Kidney (tissue), 14 donors: Measurements from ENCODE around the gene MISP. TPM values are rescaled to one million over a fixed set of nuclear protein-coding genes. Genes with fewer than 3 reads are reported as not detected.

ENCODE experiments used
- DNase-seq, 5 donors: peaks; one replicate each; pipeline ENCODE4 v3.0.0-alpha.2; 2013 to 2020
- FAIRE-seq: peaks from 2 replicates; lab custom pipeline; 2012; peaks lifted over from hg19 to GRCh38; lab: Jason Lieb, UNC
- H3K27ac ChIP-seq, 2 donors: one replicate each; pipeline ENCODE4 v1.7.0; 2013; ENCODE audit warnings: low read depth in 2 of 2, low read length in 2 of 2, inconsistent platforms in 1 of 2
- H3K27me3 ChIP-seq: one replicate; pipeline ENCODE4 v1.7.1; 2013; ENCODE audit warnings: low read length, inconsistent platforms; ENCODE audit not compliant: control insufficient read depth, insufficient read depth
- H3K36me3 ChIP-seq, 3 donors: one replicate each; pipeline versions ENCODE4 v1.7.0 to v1.7.1; 2013; ENCODE audit warnings: low read length in 3 of 3, control low read depth in 1 of 3, inconsistent platforms in 1 of 3; ENCODE audit not compliant: insufficient read depth in 3 of 3, control insufficient read depth in 2 of 3
- H3K4me1 ChIP-seq, 3 donors: one replicate each; pipeline versions ENCODE4 v1.7.0 to v1.7.1; 2013; ENCODE audit warnings: low read length in 3 of 3, inconsistent platforms in 1 of 3, low read depth in 1 of 3; ENCODE audit not compliant: control insufficient read depth in 2 of 3, insufficient read depth in 2 of 3
- H3K4me3 ChIP-seq, 3 donors: one replicate each; pipeline versions ENCODE4 v1.7.0 to v1.8.1; 2013; ENCODE audit warnings: low read length in 3 of 3, control low read depth in 1 of 3, inconsistent platforms in 1 of 3
- H3K9ac ChIP-seq, 3 donors: one replicate each; pipeline versions ENCODE4 v1.7.0 to v1.7.1; 2013; ENCODE audit warnings: low read length in 3 of 3, control low read depth in 1 of 3, inconsistent platforms in 1 of 3
- H3K9me3 ChIP-seq, 3 donors: one replicate each; pipeline versions ENCODE4 v1.7.0 to v1.7.1; 2013; ENCODE audit warnings: low read length in 3 of 3, control low read depth in 1 of 3, inconsistent platforms in 1 of 3; ENCODE audit not compliant: control insufficient read depth in 2 of 3, insufficient read depth in 1 of 3
- CTCF ChIP-seq: IDR thresholded peaks from 3 replicates; pipeline ENCODE4 v1.5.1; 2012; ENCODE audit warnings: mild to moderate bottlenecking, moderate library complexity, borderline replicate concordance; ENCODE audit not compliant: insufficient read depth; ENCODE audit errors: extremely low read depth
- intact Hi-C: fragments of 100-400 bp; cut with DNase I; formaldehyde crosslinking; loops from one replicate; pipeline ENCODE4 v1.11.1; 2022
- polyA plus RNA-seq: library from polyadenylated mRNA; stranded (reverse); fragments of 350-450 nt; fragmentation: Illumina TruSeq; extraction: RNeasy Lipid Tissue Mini Kit (QIAGEN cat#74804); gene quantifications from one replicate; pipeline ENCODE4 v1.2.3, GENCODE V29; 2014; ENCODE audit warnings: low read depth, low replicate concordance; ENCODE audit not compliant: insufficient read depth
- total RNA-seq: library from RNA; stranded (reverse); fragmentation: NEBNext Ultra II Directional; extraction: Animal tissue kit (Norgen Biotek cat#: 25700); gene quantifications from one replicate; pipeline ENCODE4 v1.2.1, GENCODE V29; 2021
- donor health status: control.
- donor health status: control.
- donor health status: control.
- donor health status: control.
- donor health status: control.
- donor health status: DM: yes; HTN: yes; CAD: no.
- donor health status: Normal renal cell carcinoma (clear cell type).

MISP gene
- total and polyA plus RNA-seq, 2 donors from 2014 or later = 17.8 to 19.6 TPM

GRCh38 chr19:780935-781334 is 30.0 kb downstream of the MISP start:
- FAIRE-seq = no peak
- H3K27me3 ChIP-seq = no peaks in the 10 kb centered on the region
- no peak overlapping the region for H3K4me3 ChIP-seq
- no peaks in the 10 kb centered on the region for H3K36me3 ChIP-seq
- intact Hi-C loops = no loop called here
- no peaks in the 10 kb centered on the region for H3K9me3 ChIP-seq
- peaks cover 0 to 16% (median 0%) of the 10 kb centered on the region in 3 donors for H3K4me1 ChIP-seq
- DNase-seq = peak in 1 of 5 donors; percentile 46
- no peak overlapping the region for H3K27ac ChIP-seq
- no peak for TF ChIP-seq CTCF
- H3K9ac ChIP-seq = no peak overlapping the region

- H3K9me3 ChIP-seq = no peaks in the 10 kb centered on the region
- peak overlapping the region; percentile 71 to 84 for H3K27ac ChIP-seq
- peak overlapping the region in 1 of 3 donors; percentile 60 for H3K4me3 ChIP-seq
- TF ChIP-seq CTCF = no peak
- DNase-seq (peak in 1 of 5 donors; percentile 44), FAIRE-seq (no peak)
- H3K36me3 ChIP-seq = no peaks in the 10 kb centered on the region
- peak overlapping the region in 1 of 3 donors; percentile 69 for H3K9ac ChIP-seq
- peaks cover 0 to 16% (median 0%) of the 10 kb centered on the region in 3 donors for H3K4me1 ChIP-seq
- H3K27me3 ChIP-seq = no peaks in the 10 kb centered on the region
- intact Hi-C loops = no loop called here
Observed at GRCh38 chr19:781800-782184, 30.9 kb downstream of the MISP start.

GRCh38 chr19:782185-782877 is 31.4 kb downstream of the MISP start:
- H3K27me3 ChIP-seq = no peaks in the 10 kb centered on the region

More at GRCh38 chr19:782185-782877, 31.4 kb downstream of the MISP start:
- peak overlapping the region in 2 of 3 donors; percentile 33 to 69 for H3K9ac ChIP-seq
- peaks cover 0 to 16% (median 0%) of the 10 kb centered on the region in 3 donors for H3K4me1 ChIP-seq
- peak overlapping the region; percentile 26 to 60 (median 37) for H3K4me3 ChIP-seq
- DNase-seq = peak in 4 of 5 donors; percentile 61 to 88 (median 81)
- no peaks in the 10 kb centered on the region for H3K9me3 ChIP-seq
- intact Hi-C loops = no loop called here
- no peaks in the 10 kb centered on the region for H3K36me3 ChIP-seq
- H3K27ac ChIP-seq = peak overlapping the region; percentile 71 to 84
- TF ChIP-seq CTCF = no peak
- FAIRE-seq = no peak
